K562 (cell line): ENCODE measurements around the gene ADGRD1. TPM values are rescaled to one million over a fixed set of nuclear protein-coding genes. Genes with fewer than 3 reads are reported as not detected.

ENCODE experiments used
- ATAC-seq: fragments of 200-7000 bp; cut with Tn5 transposase; 3 replicates; pipeline ENCODE4 v1.9.1; 2020; ENCODE audit warnings: moderate library complexity
- BruUV-seq: library from RNA; stranded (reverse); fragments of 400-500 nt; replicated peaks from 2 replicates; lab custom pipeline; 2021; lab: Mats Ljungman, UMichigan
- CTCF ChIA-PET: fragments of 300-600 bp; formaldehyde crosslinking; extraction: SDS; loops from one replicate; lab custom pipeline; 2021; ENCODE audit warnings: low intra/inter-chr PET ratio; lab: Yijun Ruan, JAX
- POLR2A ChIA-PET: fragments of 300-600, 350-650 bp; sonication (Branson Sonifier 250); formaldehyde crosslinking; extraction: SDS; loops from one replicate; lab custom pipeline; 2021; ENCODE audit warnings: antibody characterized with exemption, inconsistent platforms; lab: Yijun Ruan, JAX
- DNase-seq, 4 experiments: peaks; one replicate each; pipeline versions ENCODE4 v3.0.0 to v3.0.0-alpha.2; 2011 to 2018; ENCODE audit warnings: low spot score in 3 of 4, mixed read lengths in 3 of 4; ENCODE audit errors: extremely low read depth in 1 of 4
- FAIRE-seq: peaks from 2 replicates; lab custom pipeline; 2011; peaks lifted over from hg19 to GRCh38; lab: Jason Lieb, UNC
- H2AFZ ChIP-seq: 2 replicates; pipeline ENCODE4 v1.6.0; 2011; ENCODE audit warnings: low read depth, low read length, control low read depth, inconsistent platforms
- H3K27ac ChIP-seq: fragments of 200-600 bp; 3 replicates; pipeline ENCODE4 v1.8.0; 2011; ENCODE audit warnings: low read depth, mild to moderate bottlenecking, control low read depth, inconsistent platforms, low read length, moderate library complexity, mixed read lengths; ENCODE audit errors: extremely low read depth
- H3K27me3 ChIP-seq, 2 experiments: fragments of 300-600 bp in 1 of 2; 2 replicates in 1 of 2; 3 replicates in 1 of 2; pipeline versions ENCODE4 v1.6.0 to v1.8.0; 2011; ENCODE audit warnings: inconsistent platforms in 2 of 2, low read length in 2 of 2, mild to moderate bottlenecking in 1 of 2, mixed read lengths in 1 of 2, moderate library complexity in 1 of 2; ENCODE audit not compliant: control insufficient read depth in 2 of 2, insufficient read depth in 2 of 2
- H3K36me3 ChIP-seq: fragments of 300-600 bp; 3 replicates; pipeline ENCODE4 v1.8.0; 2011; ENCODE audit warnings: mild to moderate bottlenecking, low read length, inconsistent platforms; ENCODE audit not compliant: control insufficient read depth, insufficient read depth
- H3K4me1 ChIP-seq, 2 experiments: fragments of 200-600 bp in 1 of 2; replicated peaks in 1 of 2; 2 replicates in 1 of 2; 3 replicates in 1 of 2; pipeline versions ENCODE4 v1.5.1 to v1.8.0; 2011; ENCODE audit warnings: inconsistent platforms in 2 of 2, low read length in 2 of 2, mild to moderate bottlenecking in 1 of 2, mixed read lengths in 1 of 2, moderate library complexity in 1 of 2; ENCODE audit not compliant: control insufficient read depth in 2 of 2, insufficient read depth in 2 of 2
- H3K4me2 ChIP-seq: 2 replicates; pipeline ENCODE4 v1.6.1; 2011; ENCODE audit warnings: low read length, control low read depth, inconsistent platforms, mixed read lengths; ENCODE audit not compliant: insufficient read depth
- H3K4me3 ChIP-seq: fragments of 200-600 bp; sonication (generic), shearing (Covaris generic); 2 replicates; pipeline ENCODE4 v1.5.1; 2016; ENCODE audit warnings: control low read depth, inconsistent platforms
- H3K79me2 ChIP-seq: fragments of 200-600 bp; 3 replicates; pipeline ENCODE4 v1.8.0; 2011; ENCODE audit warnings: low read length, inconsistent platforms; ENCODE audit not compliant: control insufficient read depth, insufficient read depth
- H3K9ac ChIP-seq, 2 experiments: 2 replicates each; pipeline versions ENCODE4 v1.6.0 to v1.6.1; 2011; ENCODE audit warnings: low read depth in 2 of 2, low read length in 2 of 2, control low read depth in 1 of 2, inconsistent platforms in 1 of 2, mild to moderate bottlenecking in 1 of 2, mixed read lengths in 1 of 2; ENCODE audit not compliant: insufficient read depth in 1 of 2
- H3K9me1 ChIP-seq: one replicate; pipeline ENCODE4 v1.6.0; 2011; ENCODE audit warnings: inconsistent platforms, mild to moderate bottlenecking, low read length, moderate library complexity; ENCODE audit not compliant: control insufficient read depth, insufficient read depth
- H3K9me3 ChIP-seq: replicated peaks from 2 replicates; pipeline ENCODE4 v1.5.1; 2011; ENCODE audit warnings: low read depth, low read length, inconsistent platforms; ENCODE audit not compliant: control insufficient read depth, insufficient read depth
- H4K20me1 ChIP-seq: replicated peaks from 2 replicates; pipeline ENCODE4 v1.6.1; 2011; ENCODE audit warnings: low read length, inconsistent platforms, mixed read lengths; ENCODE audit not compliant: control insufficient read depth, insufficient read depth
- ATF3 ChIP-seq, 2 experiments: fragments of 450-650 bp in 1 of 2; sonication (generic) in 1 of 2; formaldehyde crosslinking in 1 of 2; IDR thresholded peaks in 1 of 2; conservative IDR thresholded peaks in 1 of 2; 2 replicates each; pipeline versions ENCODE4 v1.6.1 to v1.8.1; 2016 to 2023; ENCODE audit warnings: mild to moderate bottlenecking in 2 of 2, moderate library complexity in 2 of 2, inconsistent platforms in 1 of 2, missing genetic modification reagents in 1 of 2
- BCOR ChIP-seq: fragments of 450-650 bp; IDR thresholded peaks from 2 replicates; pipeline ENCODE4 v1.6.1; 2016
- BHLHE40 ChIP-seq: IDR thresholded peaks from 2 replicates; pipeline ENCODE4 v1.6.1; 2011; ENCODE audit warnings: low read length, improper control_type of control experiment
- BRD4 ChIP-seq: fragments of 200-600 bp; sonication (generic); IDR thresholded peaks from 2 replicates; pipeline ENCODE4 v1.6.1; 2017; ENCODE audit warnings: inconsistent platforms
- CHD1 ChIP-seq: fragments of 200-600 bp; sonication (generic); IDR thresholded peaks from one replicate; pipeline ENCODE4 v1.6.1; 2012; ENCODE audit warnings: mild to moderate bottlenecking, moderate library complexity, low read length, inconsistent platforms
- E2F6 ChIP-seq, 2 experiments: IDR thresholded peaks; 2 replicates each; pipeline ENCODE4 v1.6.1; 2011; ENCODE audit warnings: borderline replicate concordance in 1 of 2, control low read depth in 1 of 2, low read depth in 1 of 2, low read length in 1 of 2, mild to moderate bottlenecking in 1 of 2, mixed read lengths in 1 of 2, moderate library complexity in 1 of 2; ENCODE audit not compliant: insufficient read depth in 1 of 2, insufficient read length in 1 of 2, poor library complexity in 1 of 2, severe bottlenecking in 1 of 2; ENCODE audit errors: extremely low read depth in 1 of 2
- E2F8 ChIP-seq: fragments of 450-650 bp; IDR thresholded peaks from 2 replicates; pipeline ENCODE4 v1.7.1; 2018; ENCODE audit warnings: mild to moderate bottlenecking, low read depth; ENCODE audit not compliant: partially characterized antibody
- JUN ChIP-seq, 2 experiments: sonication (generic) in 1 of 2; formaldehyde crosslinking in 1 of 2; IDR thresholded peaks; 2 replicates each; pipeline versions ENCODE4 v1.6.1 to v1.8.0; 2012 to 2022; ENCODE audit warnings: borderline replicate concordance in 2 of 2, mild to moderate bottlenecking in 2 of 2, improper control_type of control experiment in 1 of 2, low read depth in 1 of 2, low read length in 1 of 2, missing genetic modification reagents in 1 of 2
- POLR2B ChIP-seq: fragments of 450-650 bp; IDR thresholded peaks from 2 replicates; pipeline ENCODE4 v1.6.1; 2018; ENCODE audit warnings: low read depth; ENCODE audit not compliant: partially characterized antibody
- SAFB ChIP-seq: fragments of 200-400 bp; formaldehyde crosslinking; IDR thresholded peaks from 2 replicates; pipeline ENCODE4 v1.6.1; 2017; ENCODE audit warnings: low read depth, low read length, borderline replicate concordance
- WGBS: fragments of 100-300 bp; shearing (Covaris generic); methylation state at CpG from one replicate; pipeline ENCODE4 v1.1.6; 2016; ENCODE audit warnings: low coverage, mixed read lengths; ENCODE audit not compliant: insufficient coverage; ENCODE audit errors: missing lambda C conversion rate; 5-methylcytosine and 5-hydroxymethylcytosine counted together
- in situ Hi-C: fragments of 300-500 bp; cut with MboI; formaldehyde crosslinking; loops from 4 replicates; pipeline ENCODE4 v1.15.0; 2018; ENCODE audit warnings: inconsistent platforms, mixed read lengths
- intact Hi-C: fragments of 100-400 bp; cut with micrococcal nuclease; formaldehyde crosslinking; loops from 2 replicates; pipeline ENCODE4 v1.14.2; 2022
- polyA plus RNA-seq, 8 experiments: library from polyadenylated mRNA; depleted of rRNA in 4 of 8; stranded (reverse) in 5 of 8; unstranded in 3 of 8; fragments of >200 nt; fragmentation: Nextera tagmentation in 2 of 8; fragmentation: Illumina TruSeq in 1 of 8; extraction: Ambion mirVana in 2 of 8; extraction: Trizol in 1 of 8; gene quantifications; 2 replicates each; pipeline versions ENCODE4 v1.2.1 to v1.2.3, GENCODE V29; 2011 to 2014; ENCODE audit warnings: inconsistent platforms in 1 of 8, missing spikeins in 1 of 8
- total RNA-seq, 7 experiments: library from RNA; depleted of rRNA in 6 of 7; stranded (reverse); fragments of >200 nt in 6 of 7; fragmentation: Illumina TruSeq in 2 of 7; extraction: Trizol in 2 of 7; gene quantifications; 2 replicates each; pipeline versions ENCODE4 v1.2.1 to v1.2.3, GENCODE V29; 2011 to 2021; ENCODE audit warnings: low replicate concordance in 1 of 7

ADGRD1 gene
- total and polyA plus RNA-seq, 9 of the 15 experiments (the other 6 are each of a cell fraction or from before 2014, with no cell fraction given): 1.7 to 11.7 (median 3.3) TPM

GRCh38 chr12:131005161-131006035 lies 51.7 kb downstream of the ADGRD1 start:
- H3K4me3 ChIP-seq: no peak overlapping the region
- H3K9me1 ChIP-seq: no peaks in the 10 kb centered on the region
- H3K27ac ChIP-seq: no peak overlapping the region
- DNase-seq: no peak
- no peaks in the 10 kb centered on the region for H3K79me2 ChIP-seq
- no peak overlapping the region for H3K4me2 ChIP-seq
- H3K36me3 ChIP-seq: no peaks in the 10 kb centered on the region
- TF ChIP-seq CHD1 (no peak), BRD4 (no peak), E2F6 (IDR thresholded peaks at IDR 0.05; ENCODE audit: borderline replicate concordance in 1 of 2, extremely low read depth in 1 of 2, insufficient read depth in 1 of 2, insufficient read length in 1 of 2, low read depth in 1 of 2, low read length in 1 of 2, poor library complexity in 1 of 2, severe bottlenecking in 1 of 2) (no peak), SAFB (no peak), ATF3 (IDR thresholded peaks at IDR 0.05) (no peak), ATF3 (CRISPR knock-in tag; conservative IDR thresholded peaks at IDR 0.05) (no peak), POLR2B (no peak), BCOR (no peak), BHLHE40 (no peak), E2F8 (no peak), JUN (IDR thresholded peaks at IDR 0.05; ENCODE audit: borderline replicate concordance, low read depth, low read length) (no peak), JUN (CRISPR knock-in tag; IDR thresholded peaks at IDR 0.05; ENCODE audit: borderline replicate concordance) (no peak)
- no peak overlapping the region; a peak in 1 of 4 replicates for H3K9ac ChIP-seq
- H3K9me3 ChIP-seq: 0 out of 2 replicates have a peak, but pooled peaks cover 2% of the 10 kb centered on the region
- 35% methylated on average over 17 of the region's 18 CpGs for WGBS
- in situ Hi-C loops (no loop called here), intact Hi-C loops (no loop called here)
- ChIA-PET CTCF (no interaction called here), POLR2A (no interaction called here)
- FAIRE-seq: no peak
- BruUV-seq: no TSS peak
- no peak for ATAC-seq
- H2AFZ ChIP-seq: no peak overlapping the region
- 0 out of 2 replicates have a peak, but pooled peaks cover 5% of the 10 kb centered on the region for H4K20me1 ChIP-seq
- peaks cover 0 to 35% of the 10 kb centered on the region in 2 experiments; a peak in 2 of 5 replicates for H3K27me3 ChIP-seq
- peaks cover 0 to 26% of the 10 kb centered on the region in 2 experiments; a peak in 2 of 5 replicates for H3K4me1 ChIP-seq
